Measurements from ENCODE around the gene RGS7. TPM values are rescaled to one million over a fixed set of nuclear protein-coding genes. Genes with fewer than 3 reads are reported as not detected.

Gene RGS7
- total RNA-seq, 4 donors from 2014 or later = not detected

DNA sequence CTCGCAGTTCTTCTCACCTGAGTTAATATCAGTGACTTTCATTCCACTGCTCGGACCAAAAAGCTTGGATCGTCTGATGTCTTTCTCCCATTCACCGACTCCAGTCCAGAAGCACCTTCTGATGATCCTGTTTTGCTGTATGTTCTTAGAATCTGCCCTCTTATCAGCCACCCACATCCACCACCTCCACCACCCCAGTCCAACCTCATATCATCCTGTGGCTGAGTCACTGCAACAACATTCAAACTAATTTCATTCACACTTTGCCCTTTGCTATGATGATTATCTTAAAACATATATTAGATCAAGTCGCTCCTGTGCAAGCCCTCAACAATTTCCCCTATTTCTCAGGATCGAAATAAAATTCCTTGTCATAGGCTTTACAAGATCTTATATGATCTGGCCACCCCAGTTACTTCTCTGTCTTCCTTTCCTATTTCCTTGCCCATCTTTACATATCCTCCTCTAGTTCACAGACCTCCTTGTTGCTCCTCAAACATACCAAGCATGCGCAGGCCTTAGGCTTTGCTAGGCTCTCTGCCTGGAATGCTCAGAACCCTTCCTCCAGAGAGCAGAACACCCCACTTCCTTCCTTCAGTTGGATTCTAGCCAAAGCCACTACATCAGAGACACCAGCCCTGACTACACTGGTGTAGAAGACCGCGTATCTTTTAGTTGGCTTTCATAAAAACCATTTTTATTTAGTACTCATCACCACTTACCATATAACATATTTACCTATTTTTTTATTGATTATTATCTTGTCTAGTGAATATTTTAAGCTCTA, 409.4 kb downstream of the RGS7 start:
- in situ Hi-C loops (cut with MboI; ENCODE audit: low sequenced_read_pairs in 4 of 4) (no loop called here), intact Hi-C loops (cut with DNase I; ENCODE audit: low total_unique reads) (no loop called here)
- TF ChIP-seq POLR2A (IDR thresholded peaks at IDR 0.05) = no peak
- TF ChIP-seq, protein P1, sequence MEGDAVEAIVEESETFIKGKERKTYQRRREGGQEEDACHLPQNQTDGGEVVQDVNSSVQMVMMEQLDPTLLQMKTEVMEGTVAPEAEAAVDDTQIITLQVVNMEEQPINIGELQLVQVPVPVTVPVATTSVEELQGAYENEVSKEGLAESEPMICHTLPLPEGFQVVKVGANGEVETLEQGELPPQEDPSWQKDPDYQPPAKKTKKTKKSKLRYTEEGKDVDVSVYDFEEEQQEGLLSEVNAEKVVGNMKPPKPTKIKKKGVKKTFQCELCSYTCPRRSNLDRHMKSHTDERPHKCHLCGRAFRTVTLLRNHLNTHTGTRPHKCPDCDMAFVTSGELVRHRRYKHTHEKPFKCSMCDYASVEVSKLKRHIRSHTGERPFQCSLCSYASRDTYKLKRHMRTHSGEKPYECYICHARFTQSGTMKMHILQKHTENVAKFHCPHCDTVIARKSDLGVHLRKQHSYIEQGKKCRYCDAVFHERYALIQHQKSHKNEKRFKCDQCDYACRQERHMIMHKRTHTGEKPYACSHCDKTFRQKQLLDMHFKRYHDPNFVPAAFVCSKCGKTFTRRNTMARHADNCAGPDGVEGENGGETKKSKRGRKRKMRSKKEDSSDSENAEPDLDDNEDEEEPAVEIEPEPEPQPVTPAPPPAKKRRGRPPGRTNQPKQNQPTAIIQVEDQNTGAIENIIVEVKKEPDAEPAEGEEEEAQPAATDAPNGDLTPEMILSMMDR (IDR thresholded peaks at IDR 0.05 in 4 of 5, conservative IDR thresholded peaks at IDR 0.05 in 1 of 5) = no peak
- H3K27me3 ChIP-seq = no peaks in the 10 kb centered on the region
- H3K36me3 ChIP-seq = no peaks in the 10 kb centered on the region
- no peak overlapping the region for H3K27ac ChIP-seq
- no peaks in the 10 kb centered on the region for H3K9me3 ChIP-seq
- H3K4me3 ChIP-seq = no peak overlapping the region
- DNase-seq (no peak), ATAC-seq (no peak)
- no peaks in the 10 kb centered on the region for H3K4me1 ChIP-seq

DNA sequence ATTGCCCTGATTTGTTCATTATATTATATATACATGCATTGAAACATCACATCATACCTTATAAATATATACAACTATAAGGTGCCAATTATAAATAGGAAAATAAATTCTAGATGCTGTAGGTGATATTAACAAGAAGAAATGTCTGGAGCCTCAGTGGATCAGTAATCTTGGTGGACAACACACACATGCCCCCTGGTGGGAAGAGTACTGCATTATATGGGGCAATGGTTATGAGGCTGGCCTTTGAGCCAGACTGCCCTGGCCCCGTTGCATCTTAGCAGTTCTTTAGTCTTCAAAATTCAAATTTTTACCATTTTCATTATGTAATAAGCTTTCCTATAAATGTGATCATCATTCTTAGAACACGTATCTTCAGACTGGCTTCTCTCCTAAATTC, 410.1 kb downstream of the RGS7 start:
- Histone ChIP-seq H3K4me1 (no peaks in the 10 kb centered on the region), H3K9me3 (no peaks in the 10 kb centered on the region), H3K27me3 (no peaks in the 10 kb centered on the region), H3K27ac (no peak overlapping the region), H3K36me3 (no peaks in the 10 kb centered on the region), H3K4me3 (no peak overlapping the region)
- intact Hi-C loops (cut with DNase I; ENCODE audit: low total_unique reads) (no loop called here), in situ Hi-C loops (cut with MboI; ENCODE audit: low sequenced_read_pairs in 4 of 4) (no loop called here)
- ATAC-seq (no peak), DNase-seq (no peak)
- TF ChIP-seq POLR2A (IDR thresholded peaks at IDR 0.05) = no peak
- TF ChIP-seq, protein P1 (IDR thresholded peaks at IDR 0.05 in 4 of 5, conservative IDR thresholded peaks at IDR 0.05 in 1 of 5) = no peak

DNA sequence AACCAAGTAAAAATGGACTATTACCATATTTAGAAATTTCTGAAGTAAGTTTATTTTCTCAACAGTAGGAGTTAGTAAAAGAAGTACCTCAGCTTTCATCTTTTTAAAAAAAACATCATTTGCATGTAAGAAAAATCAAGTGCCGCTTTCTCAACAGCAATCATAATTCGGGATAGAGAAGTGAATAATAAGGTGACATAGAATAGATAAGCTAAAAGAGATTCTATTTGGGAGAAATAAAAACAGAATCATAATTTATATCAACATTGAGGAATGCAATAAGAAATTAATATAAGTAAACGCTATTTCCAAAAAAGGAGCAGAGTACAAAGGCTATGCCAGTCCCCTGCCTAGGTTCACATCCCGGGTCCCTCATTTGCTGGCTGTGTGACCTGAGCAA, 414.1 kb downstream of the RGS7 start:
- no peaks in the 10 kb centered on the region for H3K9me3 ChIP-seq
- no peak for ATAC-seq
- no peaks in the 10 kb centered on the region for H3K36me3 ChIP-seq
- TF ChIP-seq, protein P1 (IDR thresholded peaks at IDR 0.05 in 4 of 5, conservative IDR thresholded peaks at IDR 0.05 in 1 of 5) = no peak
- TF ChIP-seq POLR2A (IDR thresholded peaks at IDR 0.05) = no peak
- H3K27me3 ChIP-seq = no peaks in the 10 kb centered on the region
- H3K27ac ChIP-seq = no peak overlapping the region
- H3K4me3 ChIP-seq = no peak overlapping the region
- no peaks in the 10 kb centered on the region for H3K4me1 ChIP-seq
- intact Hi-C loops (cut with DNase I; ENCODE audit: low total_unique reads) = no loop called here
- no peak for DNase-seq
- in situ Hi-C loops (cut with MboI; ENCODE audit: low sequenced_read_pairs in 4 of 4) = no loop called here

DNA sequence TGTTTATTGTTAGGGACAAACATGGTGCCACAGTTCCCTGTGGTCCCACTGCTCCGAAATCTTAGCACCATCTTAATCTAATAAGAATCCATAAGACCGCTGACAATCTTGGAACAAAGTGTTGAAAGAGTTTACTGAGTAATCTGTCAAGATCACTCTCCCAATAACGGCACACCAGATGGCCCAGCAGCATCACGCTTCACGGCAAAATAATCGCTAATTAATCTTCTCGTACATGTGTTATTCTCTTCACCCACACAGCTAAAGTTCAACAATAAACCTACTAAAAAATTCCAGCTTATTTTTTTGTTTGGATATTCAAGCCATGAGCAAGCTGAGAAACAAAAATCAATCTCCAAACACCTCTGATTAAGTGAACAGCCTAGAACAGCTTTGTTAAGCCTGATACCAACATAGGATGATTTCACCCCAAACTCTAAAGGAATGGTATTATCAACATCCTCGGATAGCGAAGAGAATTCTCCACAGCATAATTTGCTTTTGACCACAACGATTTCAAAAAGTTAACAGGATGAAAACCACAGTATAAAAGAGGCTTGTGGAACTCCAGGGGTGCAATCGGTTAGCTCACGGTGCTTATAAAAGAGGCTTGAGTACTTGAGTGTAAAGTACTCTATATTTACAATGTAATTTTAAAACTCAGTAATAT, 415.2 kb downstream of the RGS7 start:
- Histone ChIP-seq H3K4me1 (no peaks in the 10 kb centered on the region), H3K27ac (no peak overlapping the region), H3K27me3 (no peaks in the 10 kb centered on the region), H3K4me3 (no peak overlapping the region), H3K36me3 (no peaks in the 10 kb centered on the region), H3K9me3 (no peaks in the 10 kb centered on the region)
- in situ Hi-C loops (cut with MboI; ENCODE audit: low sequenced_read_pairs in 4 of 4) (no loop called here), intact Hi-C loops (cut with DNase I; ENCODE audit: low total_unique reads) (no loop called here)
- no peak for ATAC-seq
- TF ChIP-seq POLR2A (IDR thresholded peaks at IDR 0.05) = no peak
- TF ChIP-seq, protein P1 (IDR thresholded peaks at IDR 0.05 in 4 of 5, conservative IDR thresholded peaks at IDR 0.05 in 1 of 5) = no peak
- no peak for DNase-seq
